Inflammatory macrophage treated with lipopolysaccharide for 4 hours (primary cell): ENCODE results near the gene NLRC5.
"Not testable (repeated sequence)": the region's sequence is repeated elsewhere in the genome, so short reads cannot be mapped to it uniquely, and the experiment has no call there.

Experiments used
- DNase-seq: peaks from one replicate; pipeline ENCODE4 v3.0.0-alpha.2; 2020

The NLRC5 gene

GRCh38 chr16:56964243-56965148, 24.9 kb upstream of the NLRC5 start:
- DNase-seq = peak; percentile 91

GRCh38 chr16:56965149-56966092, 23.9 kb upstream of the NLRC5 start:
- DNase-seq = peak; percentile 60

GRCh38 chr16:56966093-56966475, 23.3 kb upstream of the NLRC5 start:
- no peak for DNase-seq

- DNase-seq = no peak
Observed at GRCh38 chr16:56967733-56968132, 21.6 kb upstream of the NLRC5 start.

- no peak for DNase-seq
Observed at GRCh38 chr16:56969769-56970168, 19.6 kb upstream of the NLRC5 start.

- no peak for DNase-seq
Observed at GRCh38 chr16:56970934-56971767, 18.2 kb upstream of the NLRC5 start.

GRCh38 chr16:56971768-56972043, 17.7 kb upstream of the NLRC5 start:
- DNase-seq = no peak

GRCh38 chr16:56972403-56973293, 16.7 kb upstream of the NLRC5 start:
- peak; percentile 27 for DNase-seq

- DNase-seq = no peak
Observed at GRCh38 chr16:56973294-56973689, 16.1 kb upstream of the NLRC5 start.

- DNase-seq = not testable (repeated sequence)
Observed at GRCh38 chr16:56973899-56974298, 15.5 kb upstream of the NLRC5 start.

GRCh38 chr16:56974549-56975300, 14.6 kb upstream of the NLRC5 start:
- no peak for DNase-seq

- no peak for DNase-seq
Observed at GRCh38 chr16:56975714-56976113, 13.6 kb upstream of the NLRC5 start.

GRCh38 chr16:56977216-56977615, 12.1 kb upstream of the NLRC5 start:
- no peak for DNase-seq

- DNase-seq = no peak
Observed at GRCh38 chr16:56977823-56978430, 11.4 kb upstream of the NLRC5 start.

GRCh38 chr16:56980201-56980535, 9.2 kb upstream of the NLRC5 start:
- no peak for DNase-seq

GRCh38 chr16:56980792-56981724, 8.3 kb upstream of the NLRC5 start:
- DNase-seq = no peak

- no peak for DNase-seq
Observed at GRCh38 chr16:56981729-56982271, 7.6 kb upstream of the NLRC5 start.

GRCh38 chr16:56982695-56983094, 6.7 kb upstream of the NLRC5 start:
- no peak for DNase-seq

GRCh38 chr16:56983211-56983751, 6.1 kb upstream of the NLRC5 start:
- DNase-seq = no peak
